Psoas muscle (tissue), 8 donors: Measurements from ENCODE around the gene HOOK1. TPM values are rescaled to one million over a fixed set of nuclear protein-coding genes. Genes with fewer than 3 reads are reported as not detected.
"Not testable (repeated sequence)": the region's sequence is repeated elsewhere in the genome, so short reads cannot be mapped to it uniquely, and the experiment has no call there.

Experiments used
- ATAC-seq, 4 donors: fragments of 200-7000 bp; cut with Tn5 transposase; one replicate each; pipeline ENCODE4 v1.9.1; 2020; ENCODE audit warnings: moderate library complexity in 3 of 4, mild to moderate bottlenecking in 2 of 4
- DNase-seq, 2 donors: peaks; one replicate each; pipeline ENCODE4 v3.0.0-alpha.2; 2020
- H3K27ac ChIP-seq: fragments of 200-600 bp; one replicate; pipeline ENCODE4 v1.8.0; 2022
- H3K27me3 ChIP-seq, 3 donors: fragments of 200-600 bp in 1 of 3; one replicate each; pipeline versions ENCODE4 v1.6.1 to v1.8.0; 2013 to 2022; ENCODE audit warnings: low read length in 2 of 3, mild to moderate bottlenecking in 2 of 3, moderate library complexity in 1 of 3; ENCODE audit not compliant: insufficient read depth in 3 of 3
- H3K36me3 ChIP-seq, 2 donors: fragments of 200-600 bp in 1 of 2; one replicate each; pipeline versions ENCODE4 v1.6.1 to v1.8.0; 2013 to 2022; ENCODE audit warnings: low read depth in 1 of 2, mild to moderate bottlenecking in 1 of 2, moderate library complexity in 1 of 2; ENCODE audit not compliant: insufficient read depth in 1 of 2
- H3K4me1 ChIP-seq: fragments of 200-600 bp; one replicate; pipeline ENCODE4 v1.8.0; 2022
- H3K4me3 ChIP-seq: fragments of 200-600 bp; one replicate; pipeline ENCODE4 v1.8.0; 2022; ENCODE audit warnings: mild to moderate bottlenecking
- H3K9me3 ChIP-seq: fragments of 200-600 bp; one replicate; pipeline ENCODE4 v1.8.0; 2022
- WGBS, 3 donors: extraction: QIAGEN DNeasy Blood & Tissue Kit; methylation state at CpG; one replicate each; pipeline versions ENCODE4 v1.1.6 to v1.1.7; 2013; 5-methylcytosine and 5-hydroxymethylcytosine counted together
- intact Hi-C, 2 donors: fragments of 100-400 bp; cut with DNase I; formaldehyde crosslinking; loops; one replicate each; pipeline versions ENCODE4 v1.11.0 to v1.14.2; 2022
- polyA plus RNA-seq, 3 donors: library from polyadenylated mRNA; stranded (reverse); fragments of 200-250 nt; gene quantifications; one replicate each; pipeline ENCODE4 v1.2.3, GENCODE V29; 2013
- total RNA-seq, 4 donors: library from RNA; stranded (reverse); fragmentation: NEBNext Ultra II Directional in 2 of 4; extraction: Animal tissue kit (Norgen Biotek cat#: 25700) in 2 of 4; gene quantifications; one replicate each; pipeline versions ENCODE4 v1.2.1 to v1.2.4, GENCODE V29; 2021 to 2023
- TF ChIP-seq, protein P1 (sequence below): fragments of 200-600 bp; IDR thresholded peaks from one replicate; pipeline ENCODE4 v1.8.0; 2022; ENCODE audit warnings: antibody characterized with exemption
- donor health status: healthy with polysubstance abuse.
- donor health status: DM: no; HTN: no; CAD: no; lungs with moderate emphysema.
- donor health status: Bipolar disorder and iron deficiency.
- donor health status: healthy.
- donor health status: DM: yes; HTN: yes; CAD: no.
- donor health status: DM: no; HTN: no; CAD: no.
- donor health status: DM: no; HTN: no; CAD: no.
- donor health status: DM: yes; HTN: yes; CAD: no.

Gene HOOK1
- total and polyA plus RNA-seq, 7 donors = 0.03 to 0.34 (median 0.09) TPM; not detected in 1

DNA sequence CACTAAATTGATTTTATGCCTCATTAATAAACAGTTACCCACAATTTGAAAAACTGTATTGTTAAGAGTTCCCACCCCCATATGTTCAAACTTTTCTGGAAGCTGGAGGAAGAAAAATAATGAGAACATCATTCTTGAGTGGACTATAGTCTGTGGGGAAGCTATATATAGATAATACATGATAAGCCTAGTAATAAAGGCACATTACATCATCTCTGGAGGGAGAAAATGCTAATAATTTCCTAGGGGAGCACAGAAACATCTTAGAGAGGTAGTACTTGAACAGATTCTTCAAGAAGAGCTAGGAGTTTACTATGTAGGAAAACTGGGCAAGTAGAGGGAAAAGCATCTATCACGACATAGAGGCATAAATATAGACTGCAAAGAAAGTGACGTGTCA is 92.2 kb downstream of the HOOK1 start:
- WGBS, 3 donors = 70 to 78% (median 72%) methylated on average over 2 of the region's 2 CpGs
- H3K9me3 ChIP-seq = no peaks in the 10 kb centered on the region
- ATAC-seq (no peak), DNase-seq (no peak)
- H3K27ac ChIP-seq = no peak overlapping the region
- peaks cover 0 to 42% of the 10 kb centered on the region in 2 donors for H3K36me3 ChIP-seq
- intact Hi-C loops = no loop called here
- TF ChIP-seq, protein P1, sequence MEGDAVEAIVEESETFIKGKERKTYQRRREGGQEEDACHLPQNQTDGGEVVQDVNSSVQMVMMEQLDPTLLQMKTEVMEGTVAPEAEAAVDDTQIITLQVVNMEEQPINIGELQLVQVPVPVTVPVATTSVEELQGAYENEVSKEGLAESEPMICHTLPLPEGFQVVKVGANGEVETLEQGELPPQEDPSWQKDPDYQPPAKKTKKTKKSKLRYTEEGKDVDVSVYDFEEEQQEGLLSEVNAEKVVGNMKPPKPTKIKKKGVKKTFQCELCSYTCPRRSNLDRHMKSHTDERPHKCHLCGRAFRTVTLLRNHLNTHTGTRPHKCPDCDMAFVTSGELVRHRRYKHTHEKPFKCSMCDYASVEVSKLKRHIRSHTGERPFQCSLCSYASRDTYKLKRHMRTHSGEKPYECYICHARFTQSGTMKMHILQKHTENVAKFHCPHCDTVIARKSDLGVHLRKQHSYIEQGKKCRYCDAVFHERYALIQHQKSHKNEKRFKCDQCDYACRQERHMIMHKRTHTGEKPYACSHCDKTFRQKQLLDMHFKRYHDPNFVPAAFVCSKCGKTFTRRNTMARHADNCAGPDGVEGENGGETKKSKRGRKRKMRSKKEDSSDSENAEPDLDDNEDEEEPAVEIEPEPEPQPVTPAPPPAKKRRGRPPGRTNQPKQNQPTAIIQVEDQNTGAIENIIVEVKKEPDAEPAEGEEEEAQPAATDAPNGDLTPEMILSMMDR = no peak
- no peak overlapping the region for H3K4me3 ChIP-seq
- H3K4me1 ChIP-seq = no peaks in the 10 kb centered on the region
- no peaks in the 10 kb centered on the region for H3K27me3 ChIP-seq

DNA sequence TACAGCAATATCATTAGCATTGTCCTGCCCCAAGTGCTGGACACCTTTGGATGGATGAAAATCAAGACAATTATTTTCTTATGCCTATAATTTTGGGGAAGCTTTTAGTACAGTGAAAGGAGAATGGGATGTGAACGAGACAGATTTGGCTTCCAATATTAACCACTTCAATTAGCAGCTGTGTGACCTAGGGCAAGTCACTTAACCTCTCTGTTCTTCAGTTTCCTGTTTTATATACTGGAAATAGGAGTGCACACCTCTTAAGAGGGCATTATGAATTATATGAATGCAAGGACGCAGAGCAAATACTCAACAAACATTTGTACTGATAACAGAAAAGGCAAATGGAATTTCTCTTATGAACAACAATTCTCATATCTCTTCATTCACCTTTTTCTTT is 93.3 kb downstream of the HOOK1 start:
- Histone ChIP-seq H3K36me3 (peaks cover 0 to 48% of the 10 kb centered on the region in 2 donors), H3K27me3 (no peaks in the 10 kb centered on the region), H3K9me3 (no peaks in the 10 kb centered on the region), H3K4me1 (no peaks in the 10 kb centered on the region), H3K27ac (no peak overlapping the region), H3K4me3 (no peak overlapping the region)
- intact Hi-C loops = no loop called here
- no peak for DNase-seq
- TF ChIP-seq, protein P1 = no peak
- WGBS, 3 donors = 85 to 88% (median 86%) methylated on average over 2 of the region's 2 CpGs
- no peak for ATAC-seq

DNA sequence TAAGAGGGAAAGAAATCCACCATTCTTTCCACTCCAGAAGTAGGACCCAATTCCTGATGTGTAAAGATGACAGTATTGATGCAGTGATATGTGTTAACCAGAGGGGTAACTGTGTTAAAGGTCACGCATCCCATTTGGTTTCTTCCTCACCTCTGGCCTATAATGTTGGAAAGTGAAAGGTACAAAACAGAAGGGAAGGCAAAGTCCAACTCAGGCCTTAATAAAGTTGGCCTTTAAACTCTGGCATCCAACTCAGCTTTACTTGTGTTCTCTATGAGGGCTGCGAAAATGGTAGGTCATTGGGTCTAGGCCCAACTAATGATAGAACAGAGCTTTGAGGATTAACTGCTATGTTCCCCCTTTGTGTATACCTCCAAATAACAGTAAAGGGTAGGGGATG is 93.9 kb downstream of the HOOK1 start:
- ATAC-seq (no peak), DNase-seq (no peak)
- TF ChIP-seq, protein P1 = no peak
- no peaks in the 10 kb centered on the region for H3K27me3 ChIP-seq
- no peaks in the 10 kb centered on the region for H3K9me3 ChIP-seq
- 97 to 98% (median 98%) methylated on average over 2 of the region's 2 CpGs for WGBS, 3 donors
- no peaks in the 10 kb centered on the region for H3K4me1 ChIP-seq
- intact Hi-C loops = no loop called here
- H3K36me3 ChIP-seq = peaks cover 0 to 48% of the 10 kb centered on the region in 2 donors
- no peak overlapping the region for H3K27ac ChIP-seq
- H3K4me3 ChIP-seq = no peak overlapping the region

DNA sequence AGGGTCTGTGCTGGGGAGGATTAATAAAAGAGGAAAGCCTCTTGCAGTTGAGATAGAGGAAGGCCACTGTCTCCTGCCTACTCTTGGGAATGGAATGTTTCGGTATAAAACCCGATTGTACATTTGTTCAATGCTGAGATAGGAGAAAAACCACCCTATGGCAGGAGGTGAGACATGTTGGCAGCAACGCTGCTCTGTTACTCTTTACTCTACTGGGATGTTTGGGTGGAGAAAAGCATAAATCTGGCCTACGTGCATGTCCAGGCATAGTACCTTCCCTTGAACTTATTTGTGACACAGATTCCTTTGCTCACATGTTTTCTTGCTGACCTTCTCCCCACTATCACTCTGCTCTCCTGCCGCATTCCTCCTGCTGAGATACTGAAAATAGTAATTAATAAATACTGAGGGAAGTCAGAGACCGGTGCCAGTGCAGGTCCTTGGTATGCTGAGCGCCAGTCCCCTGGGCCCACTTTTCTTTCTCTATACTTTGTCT is 100.1 kb downstream of the HOOK1 start:
- peaks cover 0 to 17% of the 10 kb centered on the region in 2 donors for H3K36me3 ChIP-seq
- ATAC-seq, H3K27me3 ChIP-seq, DNase-seq, intact Hi-C loops, H3K4me3 ChIP-seq, H3K9me3 ChIP-seq, H3K27ac ChIP-seq, H3K4me1 ChIP-seq: not testable (repeated sequence)
- 84 to 89% (median 86%) methylated on average over 7 of the region's 7 CpGs for WGBS, 3 donors

DNA sequence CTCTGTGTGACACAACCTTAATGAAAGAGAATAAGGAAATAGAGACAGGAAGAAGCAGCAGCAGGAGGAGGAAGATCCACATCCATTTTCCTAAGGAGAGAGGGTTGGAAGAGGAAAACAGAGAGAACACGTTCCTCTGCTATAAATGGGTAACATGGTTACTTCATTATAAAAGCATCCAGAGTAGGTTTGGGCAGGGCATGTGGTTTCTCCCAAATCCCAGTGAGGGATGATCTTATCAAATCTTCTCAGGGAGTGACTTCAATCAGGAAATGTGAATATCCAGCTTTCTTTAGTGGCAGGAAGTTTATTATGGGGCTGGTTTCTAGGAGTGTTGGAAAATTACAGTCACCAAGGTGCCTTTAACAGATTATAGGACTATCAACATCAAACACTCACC is 100.8 kb downstream of the HOOK1 start:
- 8 to 30% (median 26%) methylated on average over 1 of the region's 1 CpG for WGBS, 3 donors
- TF ChIP-seq, protein P1 = no peak
- no peak for DNase-seq
- Histone ChIP-seq H3K36me3 (peaks cover 0 to 14% of the 10 kb centered on the region in 2 donors), H3K4me3 (no peak overlapping the region), H3K4me1 (peaks cover under 1% of the 10 kb centered on the region), H3K27me3 (no peaks in the 10 kb centered on the region), H3K9me3 (no peaks in the 10 kb centered on the region), H3K27ac (no peak overlapping the region)
- intact Hi-C loops = no loop called here
- ATAC-seq = no peak
